ENCODE data around the gene FAM228B. TPM values are rescaled to one million over a fixed set of nuclear protein-coding genes. Genes with fewer than 3 reads are reported as not detected.
A peak's percentile ranks its signal among the peaks of the same experiment; 100 is the strongest.
"Not testable (repeated sequence)": the region's sequence is repeated elsewhere in the genome, so short reads cannot be mapped to it uniquely, and the experiment has no call there.

FAM228B gene
- total RNA-seq, 2 experiments from 2014 or later, result 3.8 to 9.6 TPM

- Histone ChIP-seq H3K4me1 (ENCODE audit: insufficient read depth, low read length, poor library complexity, severe bottlenecking) (no peaks in the 10 kb centered on the region), H3K36me3 (ENCODE audit: insufficient read depth, low read length) (no peaks in the 10 kb centered on the region; the same call in 1 of the 2 replicates), H3K79me2 (ENCODE audit: insufficient read depth, low read depth, low read length) (no peaks in the 10 kb centered on the region), H3K27ac (ENCODE audit: low read depth, low read length, poor library complexity, severe bottlenecking) (no peak overlapping the region), H2AFZ (ENCODE audit: low read length) (no peak overlapping the region), H3K9me2 (ENCODE audit: insufficient read depth, low read length) (no peaks in the 10 kb centered on the region), H3K9me3 (ENCODE audit: low read length) (no peaks in the 10 kb centered on the region), H4K20me1 (ENCODE audit: insufficient read depth, low read length) (no peaks in the 10 kb centered on the region), H3K4me2 (ENCODE audit: low read length) (peak overlapping the region; percentile 51; the same call in 1 of the 2 replicates), H3K4me3 (ENCODE audit: low read depth, low read length, poor library complexity, severe bottlenecking) (no peak overlapping the region)
- CTCF ChIA-PET (ENCODE audit: unreplicated experiment), result no interaction called here
- POLR2A ChIA-PET, result no interaction called here
- intact Hi-C loops (cut with micrococcal nuclease; ENCODE audit: unreplicated experiment), result no loop called here
- TF ChIP-seq CTCF (conservative IDR thresholded peaks at IDR 0.05; ENCODE audit: low read length) (no peak), EZH2phosphoT487 (IDR thresholded peaks at IDR 0.05; ENCODE audit: borderline replicate concordance, low read depth, low read length) (no peak)
- no TSS peak for BruUV-seq (replicated peaks)
- DNase-seq (ENCODE audit: low spot score), result no peak
Observed at GRCh38 chr2:24123922-24124580, 782 bp downstream of the FAM228B start.

- DNase-seq (ENCODE audit: low spot score), result no peak
- H4K20me1 ChIP-seq (ENCODE audit: insufficient read depth, low read length), result no peaks in the 10 kb centered on the region
- no peak for TF ChIP-seq CTCF (conservative IDR thresholded peaks at IDR 0.05; ENCODE audit: low read length)
- H3K36me3 ChIP-seq (ENCODE audit: insufficient read depth, low read length), result no peaks in the 10 kb centered on the region; the same call in 1 of the 2 replicates
- no peaks in the 10 kb centered on the region for H3K9me2 ChIP-seq (ENCODE audit: insufficient read depth, low read length)
- H2AFZ ChIP-seq (ENCODE audit: low read length), result no peak overlapping the region
- no peaks in the 10 kb centered on the region for H3K79me2 ChIP-seq (ENCODE audit: insufficient read depth, low read depth, low read length)
- BruUV-seq (replicated peaks), result no TSS peak
- H3K9me3 ChIP-seq (ENCODE audit: low read length), result no peaks in the 10 kb centered on the region
- ChIA-PET CTCF (ENCODE audit: unreplicated experiment) (no interaction called here), POLR2A (no interaction called here)
- no peaks in the 10 kb centered on the region for H3K4me1 ChIP-seq (ENCODE audit: insufficient read depth, low read length, poor library complexity, severe bottlenecking)
- no peak overlapping the region for H3K4me3 ChIP-seq (ENCODE audit: low read depth, low read length, poor library complexity, severe bottlenecking)
- H3K27ac ChIP-seq (ENCODE audit: low read depth, low read length, poor library complexity, severe bottlenecking), result no peak overlapping the region
- intact Hi-C loops (cut with micrococcal nuclease; ENCODE audit: unreplicated experiment), result no loop called here
- no peak overlapping the region for H3K4me2 ChIP-seq (ENCODE audit: low read length)
Observed at GRCh38 chr2:24125956-24126355, 2.7 kb downstream of the FAM228B start.

- TF ChIP-seq EZH2phosphoT487 (IDR thresholded peaks at IDR 0.05; ENCODE audit: borderline replicate concordance, low read depth, low read length) (no peak), CTCF (conservative IDR thresholded peaks at IDR 0.05; ENCODE audit: low read length) (no peak)
- no peak overlapping the region for H2AFZ ChIP-seq (ENCODE audit: low read length)
- H3K4me2 ChIP-seq (ENCODE audit: low read length), result no peak overlapping the region
- H3K9me3 ChIP-seq (ENCODE audit: low read length), result no peaks in the 10 kb centered on the region
- no peak overlapping the region for H3K27ac ChIP-seq (ENCODE audit: low read depth, low read length, poor library complexity, severe bottlenecking)
- DNase-seq (ENCODE audit: low spot score), result no peak
- H3K36me3 ChIP-seq (ENCODE audit: insufficient read depth, low read length), result no peaks in the 10 kb centered on the region
- CTCF ChIA-PET (ENCODE audit: unreplicated experiment), result no interaction called here
- no peaks in the 10 kb centered on the region for H3K4me1 ChIP-seq (ENCODE audit: insufficient read depth, low read length, poor library complexity, severe bottlenecking)
- POLR2A ChIA-PET, result no interaction called here
- no peaks in the 10 kb centered on the region for H4K20me1 ChIP-seq (ENCODE audit: insufficient read depth, low read length)
- H3K79me2 ChIP-seq (ENCODE audit: insufficient read depth, low read depth, low read length), result no peaks in the 10 kb centered on the region
- intact Hi-C loops (cut with micrococcal nuclease; ENCODE audit: unreplicated experiment), result no loop called here
- no peak overlapping the region for H3K4me3 ChIP-seq (ENCODE audit: low read depth, low read length, poor library complexity, severe bottlenecking)
- H3K9me2 ChIP-seq (ENCODE audit: insufficient read depth, low read length), result no peaks in the 10 kb centered on the region
- no TSS peak for BruUV-seq (replicated peaks)
Observed at GRCh38 chr2:24132543-24132942, 9.3 kb downstream of the FAM228B start.

- DNase-seq (ENCODE audit: low spot score); H3K27ac ChIP-seq (ENCODE audit: low read depth, low read length, poor library complexity, severe bottlenecking); H3K36me3 ChIP-seq (ENCODE audit: insufficient read depth, low read length); H3K4me1 ChIP-seq (ENCODE audit: insufficient read depth, low read length, poor library complexity, severe bottlenecking); H3K9me3 ChIP-seq (ENCODE audit: low read length); H3K9me2 ChIP-seq (ENCODE audit: insufficient read depth, low read length); H4K20me1 ChIP-seq (ENCODE audit: insufficient read depth, low read length); H3K79me2 ChIP-seq (ENCODE audit: insufficient read depth, low read depth, low read length); BruUV-seq (replicated peaks); H3K4me2 ChIP-seq (ENCODE audit: low read length); H2AFZ ChIP-seq (ENCODE audit: low read length); H3K4me3 ChIP-seq (ENCODE audit: low read depth, low read length, poor library complexity, severe bottlenecking); POLR2A ChIA-PET; CTCF ChIA-PET (ENCODE audit: unreplicated experiment); intact Hi-C loops (cut with micrococcal nuclease; ENCODE audit: unreplicated experiment): not testable (repeated sequence)
Observed at GRCh38 chr2:24140305-24140704, 17.0 kb downstream of the FAM228B start.

All from OCI-LY7 (cell line).